Upper lobe of left lung (tissue), 4 donors: Measurements from ENCODE around the gene ANXA9.

Source experiments
- POLR2A ChIP-seq, 4 donors: fragments of 450-650 bp; IDR thresholded peaks; one replicate each; pipeline ENCODE4 v1.5.1; 2016 to 2017; ENCODE audit warnings: antibody characterized with exemption in 4 of 4, mild to moderate bottlenecking in 2 of 4
- TF ChIP-seq, protein P1 (sequence below), 6 experiments: fragments of 450-650 bp in 4 of 6; fragments of 200-600 bp in 2 of 6; sonication (generic) in 2 of 6; IDR thresholded peaks; one replicate each; pipeline ENCODE4 v1.5.1; 2016 to 2019; ENCODE audit warnings: antibody characterized with exemption in 6 of 6

DNA sequence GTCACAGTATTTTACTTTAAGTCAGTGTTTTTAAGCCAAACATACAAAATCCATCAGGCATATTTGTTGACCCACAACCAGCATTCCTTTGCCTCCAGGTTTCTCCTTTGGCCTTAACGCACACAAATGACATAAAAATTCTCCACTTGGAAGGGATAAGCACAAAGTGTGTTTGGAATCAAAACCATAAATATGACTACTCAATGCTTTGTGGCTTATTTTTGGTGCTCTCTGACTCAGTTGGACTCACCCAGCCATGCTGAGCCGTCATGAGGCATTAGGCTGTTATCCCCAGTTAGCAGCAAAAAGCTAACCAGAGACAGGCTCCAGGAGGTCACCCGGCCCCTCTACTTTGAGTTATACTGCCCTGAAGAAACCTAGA is 27.1 kb downstream of the ANXA9 start:
- no peak for TF ChIP-seq POLR2A (IDR thresholded peaks at IDR 0.05)
- TF ChIP-seq, protein P1, sequence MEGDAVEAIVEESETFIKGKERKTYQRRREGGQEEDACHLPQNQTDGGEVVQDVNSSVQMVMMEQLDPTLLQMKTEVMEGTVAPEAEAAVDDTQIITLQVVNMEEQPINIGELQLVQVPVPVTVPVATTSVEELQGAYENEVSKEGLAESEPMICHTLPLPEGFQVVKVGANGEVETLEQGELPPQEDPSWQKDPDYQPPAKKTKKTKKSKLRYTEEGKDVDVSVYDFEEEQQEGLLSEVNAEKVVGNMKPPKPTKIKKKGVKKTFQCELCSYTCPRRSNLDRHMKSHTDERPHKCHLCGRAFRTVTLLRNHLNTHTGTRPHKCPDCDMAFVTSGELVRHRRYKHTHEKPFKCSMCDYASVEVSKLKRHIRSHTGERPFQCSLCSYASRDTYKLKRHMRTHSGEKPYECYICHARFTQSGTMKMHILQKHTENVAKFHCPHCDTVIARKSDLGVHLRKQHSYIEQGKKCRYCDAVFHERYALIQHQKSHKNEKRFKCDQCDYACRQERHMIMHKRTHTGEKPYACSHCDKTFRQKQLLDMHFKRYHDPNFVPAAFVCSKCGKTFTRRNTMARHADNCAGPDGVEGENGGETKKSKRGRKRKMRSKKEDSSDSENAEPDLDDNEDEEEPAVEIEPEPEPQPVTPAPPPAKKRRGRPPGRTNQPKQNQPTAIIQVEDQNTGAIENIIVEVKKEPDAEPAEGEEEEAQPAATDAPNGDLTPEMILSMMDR (IDR thresholded peaks at IDR 0.05): no peak
